OCI-M1 (cell line): ENCODE measurements around the gene TRIM39.
"Not testable (repeated sequence)": the region's sequence is repeated elsewhere in the genome, so short reads cannot be mapped to it uniquely, and the experiment has no call there.

Experiments used
- DNase-seq: peaks from one replicate; lab custom pipeline; 2025; lab: John Stamatoyannopoulos, UW

TRIM39 gene

DNA sequence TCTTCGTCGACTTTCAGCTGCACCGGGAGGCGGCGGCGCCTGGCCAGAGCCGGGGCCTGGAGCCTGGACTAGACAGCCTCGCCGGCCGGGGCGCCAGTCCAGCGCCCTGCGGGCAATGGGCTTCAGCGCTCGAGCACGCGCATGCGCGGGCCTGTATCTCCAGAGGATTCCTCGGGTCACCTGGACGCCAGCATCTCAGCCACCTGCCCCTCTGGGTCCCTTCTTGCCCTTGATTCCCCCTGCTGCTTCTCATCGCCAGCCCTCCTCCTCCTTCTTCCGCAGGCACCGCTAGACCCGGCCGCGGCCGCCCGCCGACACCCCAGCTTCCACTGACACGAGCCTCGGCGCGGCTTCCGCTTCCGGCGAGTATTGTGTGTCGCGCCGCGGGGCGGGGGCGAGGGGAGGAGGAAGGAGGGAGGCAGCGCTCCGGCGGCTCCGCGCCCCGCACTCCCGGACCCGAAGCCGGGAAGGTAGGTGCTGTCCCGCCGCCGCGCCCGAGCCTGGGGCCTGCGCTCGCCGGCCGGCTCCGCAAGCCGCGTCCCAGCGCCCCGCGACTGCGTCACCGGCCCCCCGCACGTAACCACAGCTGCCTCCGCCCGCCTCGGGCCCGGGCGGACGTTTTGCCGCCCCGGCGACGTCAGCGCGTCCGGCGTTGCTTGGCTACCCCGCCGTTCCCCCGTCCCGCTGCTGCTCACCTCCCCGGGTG, at the start of gene TRIM39:
TRIM39 (plus strand) TSS at position 402 of the 706 bp plus-strand sequence. CDS start 2,391 bp downstream, outside the sequence.
- DNase-seq, result peak; percentile 95

DNA sequence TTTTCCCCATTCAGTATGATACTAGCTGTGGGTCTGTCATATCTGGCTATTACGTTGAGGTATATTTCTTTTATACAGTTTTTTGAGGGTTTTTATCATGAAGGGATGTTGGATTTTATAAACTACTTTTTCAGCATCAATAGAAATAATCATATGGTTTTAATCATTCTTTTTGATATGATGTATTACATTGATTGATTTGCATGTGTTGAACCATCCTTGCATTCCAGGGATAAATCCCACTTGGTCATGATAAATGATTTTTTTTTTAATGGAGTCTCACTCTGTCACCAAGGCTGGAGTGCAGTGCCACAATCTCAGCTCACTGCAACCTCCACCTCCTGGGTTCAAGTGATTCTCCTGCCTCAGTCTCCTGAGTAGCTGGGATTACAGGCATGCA, 45.7 kb upstream of the TRIM39 start:
- not testable (repeated sequence) for DNase-seq

DNA sequence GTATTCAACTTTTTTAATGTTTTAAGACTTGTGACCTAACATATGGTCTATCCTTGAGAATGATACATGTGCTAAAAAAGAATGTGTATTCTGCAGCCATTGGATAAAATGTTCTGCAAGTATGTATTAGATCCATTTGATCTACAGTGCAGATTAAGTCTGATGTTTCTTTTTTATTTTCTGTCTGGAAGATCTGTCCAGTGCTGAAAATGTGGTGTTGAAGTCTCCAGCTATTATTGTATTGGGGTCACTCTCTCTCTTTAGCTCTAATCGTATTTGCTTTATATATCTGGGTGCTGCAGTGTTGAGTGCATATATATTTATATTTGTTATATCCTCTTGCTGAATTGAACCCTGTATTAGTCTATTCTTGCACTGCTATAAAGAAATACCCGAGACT, 44.2 kb upstream of the TRIM39 start:
- no peak for DNase-seq

DNA sequence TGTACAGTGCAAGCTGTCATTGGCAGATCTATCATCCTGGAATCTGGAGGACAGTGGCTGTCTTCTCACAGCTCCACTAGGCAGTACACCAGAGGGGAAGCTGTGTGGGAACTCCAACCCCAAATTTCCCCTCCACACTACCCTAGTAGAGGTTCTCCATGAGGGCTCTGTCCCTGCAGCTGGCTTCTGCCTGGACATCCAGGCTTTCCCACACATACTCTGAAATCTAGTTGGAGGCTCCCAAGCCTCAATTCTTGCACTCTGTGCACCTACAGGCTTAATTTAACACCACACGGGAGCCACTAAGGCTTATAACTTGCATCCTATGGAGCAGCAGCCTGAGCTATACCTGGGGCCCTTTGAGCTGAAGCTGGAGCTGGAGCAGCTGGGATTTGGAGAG, 43.0 kb upstream of the TRIM39 start:
- no peak for DNase-seq

DNA sequence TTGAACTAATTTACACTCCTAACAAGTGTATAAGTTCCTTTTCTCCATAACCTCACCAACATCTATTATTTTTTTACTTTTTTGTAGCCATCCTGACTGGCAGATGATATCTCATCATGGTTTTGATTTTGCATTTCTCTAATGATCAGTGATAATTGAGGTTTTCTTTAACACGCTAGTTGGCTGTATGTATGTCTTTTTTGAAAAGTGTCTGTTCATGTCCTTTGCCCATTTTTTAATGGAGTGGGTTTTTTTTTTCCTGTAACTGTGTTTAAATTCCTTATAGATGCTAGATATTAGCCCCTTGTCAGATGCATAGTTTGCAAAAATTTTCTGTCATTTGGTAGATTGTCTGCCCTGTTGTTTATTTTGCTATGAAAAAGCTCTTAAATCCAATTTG, 39.6 kb upstream of the TRIM39 start:
- no peak for DNase-seq

DNA sequence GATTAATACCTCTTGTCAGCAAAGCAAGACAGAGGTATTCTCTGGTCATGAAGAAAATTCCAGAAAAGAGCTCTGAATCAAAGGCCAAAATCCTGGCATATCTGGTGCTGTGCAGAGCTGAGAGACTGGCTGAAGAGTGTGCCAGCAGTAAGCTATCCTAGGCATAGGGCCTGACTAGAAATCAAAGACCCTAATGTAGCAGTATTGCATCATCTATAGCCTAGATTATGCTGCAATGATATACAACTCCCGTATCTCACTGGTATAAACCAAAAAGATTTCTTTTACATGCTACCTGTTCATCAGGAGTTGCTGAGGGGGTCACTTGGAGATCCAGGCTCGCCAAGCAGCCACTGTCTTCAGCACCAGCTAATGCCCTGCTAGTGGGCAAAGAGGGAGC, 30.9 kb upstream of the TRIM39 start:
- DNase-seq, result no peak

DNA sequence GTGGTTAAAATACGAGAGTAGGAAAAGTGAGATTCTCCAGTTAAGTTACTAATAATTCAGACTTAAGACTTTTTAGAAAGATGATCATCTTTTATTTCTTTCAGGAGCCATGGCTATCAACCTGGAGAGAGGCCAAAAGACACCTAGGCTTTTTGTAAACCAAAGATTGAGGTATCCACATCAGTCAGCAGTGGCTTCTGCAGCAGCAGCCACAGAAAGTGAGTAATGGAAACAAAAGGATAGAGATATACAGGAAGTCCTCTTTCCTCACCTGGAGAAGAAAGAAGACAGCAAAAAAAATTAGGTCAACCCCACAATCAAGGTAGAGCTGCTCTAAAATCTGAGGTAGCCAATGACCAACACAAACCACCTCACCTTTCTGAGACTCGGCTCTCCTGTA, 22.7 kb upstream of the TRIM39 start:
- DNase-seq, result no peak

DNA sequence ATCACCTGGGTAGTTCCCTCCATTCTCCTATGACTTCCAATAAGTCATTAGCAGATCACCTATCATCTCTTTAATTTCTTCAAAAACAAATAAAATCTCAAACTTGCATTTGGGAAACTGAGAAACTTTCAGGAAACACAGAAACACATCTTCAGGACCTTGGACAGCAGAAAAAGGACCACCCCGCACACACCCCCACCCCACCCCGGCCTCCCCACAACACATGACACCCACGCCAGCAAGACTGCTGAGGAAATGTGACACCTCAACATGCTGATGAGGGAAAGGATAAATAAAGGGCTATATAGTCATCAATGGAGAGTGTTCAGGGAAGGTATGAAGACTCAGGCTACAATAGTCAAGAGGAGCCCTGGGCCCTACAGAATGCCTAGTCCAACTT, 15.6 kb upstream of the TRIM39 start:
- no peak for DNase-seq

DNA sequence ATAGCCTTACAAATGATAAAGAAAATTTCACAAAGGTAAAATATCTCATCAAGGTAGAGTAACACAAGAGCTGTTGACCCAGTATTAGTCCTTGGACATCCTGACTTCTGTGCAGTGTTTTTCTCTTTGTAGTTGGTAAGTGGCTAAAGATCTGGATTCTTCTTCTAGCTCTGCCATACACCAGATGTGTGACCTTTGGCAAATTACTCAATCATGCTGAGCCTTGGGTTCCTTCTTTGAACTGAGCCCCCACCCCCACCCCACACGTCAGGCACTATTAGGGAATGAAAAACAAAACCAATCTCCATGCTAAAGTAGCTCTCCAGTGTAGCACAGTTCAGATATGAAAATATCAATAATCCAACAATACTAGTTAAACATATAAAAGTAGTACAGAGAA, 15.1 kb upstream of the TRIM39 start:
- DNase-seq, result no peak

DNA sequence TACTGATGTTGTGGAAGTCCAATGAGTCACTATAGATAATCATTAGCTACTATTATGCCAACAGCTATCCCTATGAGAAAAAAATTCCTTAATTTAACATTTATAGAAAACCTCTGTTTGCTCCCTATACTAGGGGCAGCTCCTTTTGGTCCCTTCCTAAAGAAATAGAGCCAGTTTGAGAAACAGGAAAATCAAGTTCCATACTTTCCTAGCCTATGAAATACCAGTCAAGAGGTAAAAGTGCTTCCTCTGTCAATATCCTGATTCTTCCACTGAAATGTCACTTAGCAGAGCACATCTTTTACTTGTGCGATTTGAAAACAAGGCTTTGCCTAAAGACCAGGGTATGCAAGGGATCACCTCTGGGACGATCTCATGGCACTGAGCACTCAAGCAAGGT, 14.5 kb upstream of the TRIM39 start:
- DNase-seq, result no peak

DNA sequence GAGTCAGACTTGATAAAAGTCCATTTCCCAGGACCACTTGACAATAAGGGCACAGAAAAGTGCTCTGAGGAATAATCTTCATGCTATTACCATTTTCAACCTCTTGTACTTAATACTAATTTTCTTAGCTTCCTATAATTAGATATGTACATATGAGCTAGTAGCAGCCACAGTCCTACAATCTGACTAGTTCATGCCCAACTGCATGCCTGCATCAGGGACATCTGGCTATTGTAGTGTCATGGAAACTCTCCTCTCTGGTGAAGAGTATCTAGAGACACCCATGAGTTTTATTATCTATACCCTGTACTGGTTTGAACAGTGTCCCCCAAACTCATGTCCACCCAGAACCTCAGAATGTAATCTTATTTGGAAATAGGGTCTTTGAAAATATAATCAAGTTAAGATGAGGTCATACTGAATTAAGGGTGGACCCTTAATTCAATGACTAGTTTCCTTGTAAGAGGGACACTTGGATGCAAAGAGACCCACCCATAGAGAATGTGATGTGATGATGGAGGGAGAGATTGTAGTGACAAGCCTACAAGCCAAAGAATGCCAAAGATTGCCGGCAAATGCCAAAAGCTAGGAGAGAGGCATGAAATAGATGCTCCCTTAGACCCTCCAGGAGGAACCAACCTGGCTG, 13.9 kb upstream of the TRIM39 start:
- no peak for DNase-seq

DNA sequence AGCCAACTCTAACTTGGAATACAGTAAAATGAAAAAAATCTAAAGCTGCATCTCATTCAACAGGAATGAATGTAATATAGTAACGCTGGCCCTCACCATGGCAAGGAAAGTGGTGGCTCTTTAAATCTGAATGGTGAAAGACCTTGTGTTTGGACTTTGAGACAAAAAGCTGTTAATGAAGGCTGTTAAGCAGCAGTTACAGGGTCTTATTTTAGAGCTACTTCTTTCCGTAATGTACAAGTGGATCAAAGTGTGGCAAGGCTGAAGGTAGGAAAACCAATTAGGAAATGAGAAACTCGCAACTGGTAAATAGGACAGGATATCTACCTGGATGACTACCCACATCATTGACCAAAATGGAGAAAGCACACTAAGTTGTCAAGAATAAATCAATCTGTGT, 11.6 kb upstream of the TRIM39 start:
- no peak for DNase-seq

DNA sequence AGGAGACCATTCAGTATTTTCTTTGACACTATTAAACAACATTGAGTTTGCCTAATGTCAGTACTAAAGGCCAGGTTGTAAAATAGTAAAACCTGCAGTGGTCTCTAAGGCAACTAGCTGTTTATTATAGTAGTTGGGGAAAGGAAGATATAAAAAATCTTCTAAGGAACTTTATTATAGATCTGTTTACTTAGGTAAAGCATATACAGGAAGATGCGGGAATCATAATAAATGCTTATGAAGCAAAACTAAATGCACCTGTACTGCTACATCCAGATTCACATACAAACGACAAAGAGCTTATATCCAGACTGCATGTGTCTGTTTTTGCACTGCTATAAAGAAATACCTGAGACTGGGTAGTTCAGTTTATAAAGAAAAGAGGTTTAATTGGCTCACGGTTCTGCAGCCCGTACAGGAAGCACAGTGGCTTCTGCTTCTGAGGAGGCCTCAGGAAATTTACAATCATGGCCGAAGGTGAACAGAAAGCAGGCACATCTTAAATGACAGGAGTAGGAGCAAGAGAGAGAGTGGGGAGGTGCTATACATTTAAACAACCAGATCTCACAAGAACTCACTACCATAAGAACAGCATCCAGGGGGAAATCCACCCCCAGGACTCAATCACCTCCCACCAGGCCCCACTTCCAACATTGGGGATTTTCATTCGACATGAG, 8.7 kb upstream of the TRIM39 start:
- no peak for DNase-seq

DNA sequence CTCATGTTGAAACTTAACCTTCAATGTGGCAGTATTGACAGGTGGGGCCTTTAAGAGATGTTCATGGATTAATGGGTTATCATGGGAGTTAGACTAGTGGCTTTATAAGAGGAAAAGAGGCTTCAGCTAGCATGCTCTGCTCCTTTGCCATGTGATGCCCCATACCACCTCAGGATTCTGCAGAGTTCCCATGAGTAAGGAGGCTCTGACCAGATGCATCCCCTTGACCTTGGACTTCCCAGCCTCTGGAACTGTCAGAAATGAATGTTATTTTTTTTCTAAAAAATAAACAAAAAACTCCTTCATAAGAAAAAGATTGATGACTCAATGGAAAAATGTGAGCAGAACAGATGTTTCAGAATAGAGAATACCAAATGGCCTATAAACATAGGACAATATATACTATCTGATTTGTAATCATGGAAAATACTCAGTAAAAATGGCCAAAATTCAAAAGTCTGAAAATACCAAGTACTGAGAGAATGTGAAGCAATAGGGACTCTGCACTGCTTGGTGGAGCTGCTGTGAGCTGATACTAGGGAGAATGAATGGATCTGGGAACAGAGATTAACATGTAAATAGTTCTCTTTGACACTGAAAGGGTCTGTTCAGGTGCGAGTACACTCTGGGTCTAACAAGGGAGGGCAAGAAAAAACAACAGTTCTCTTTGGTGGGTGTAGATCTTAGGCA, 7.4 kb upstream of the TRIM39 start:
- no peak for DNase-seq

DNA sequence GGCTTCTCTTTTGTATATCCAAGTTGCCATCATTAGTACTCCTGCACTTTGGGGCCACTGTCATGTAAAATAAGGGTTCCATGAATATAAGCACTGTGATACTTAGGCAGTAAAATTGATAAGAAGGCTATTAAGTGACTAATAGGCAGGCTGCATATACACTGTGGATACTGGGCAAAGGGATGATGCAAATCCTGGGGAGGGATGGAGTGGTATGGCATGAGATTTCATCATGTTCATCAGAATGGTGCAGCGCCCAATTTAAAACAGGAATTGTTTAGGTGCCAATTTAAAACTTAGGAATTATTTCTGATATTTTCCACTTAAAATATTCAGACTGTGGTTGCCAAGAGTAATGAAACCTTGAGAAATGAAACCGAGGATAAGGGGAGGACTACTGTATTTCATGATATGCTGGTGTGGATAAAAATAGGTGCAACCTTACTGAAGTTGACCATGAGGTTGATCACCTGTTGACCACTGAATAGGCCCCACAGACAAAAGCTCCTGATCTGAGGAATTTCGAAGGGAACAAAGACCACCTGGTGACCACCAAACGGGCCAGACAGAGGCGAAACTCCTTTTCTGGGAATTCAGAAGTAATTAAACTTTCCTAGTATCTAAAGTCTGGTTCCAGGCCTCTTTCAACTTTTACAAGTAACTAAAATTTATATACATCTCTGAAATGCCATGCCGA, 4.9 kb upstream of the TRIM39 start:
- no peak for DNase-seq

DNA sequence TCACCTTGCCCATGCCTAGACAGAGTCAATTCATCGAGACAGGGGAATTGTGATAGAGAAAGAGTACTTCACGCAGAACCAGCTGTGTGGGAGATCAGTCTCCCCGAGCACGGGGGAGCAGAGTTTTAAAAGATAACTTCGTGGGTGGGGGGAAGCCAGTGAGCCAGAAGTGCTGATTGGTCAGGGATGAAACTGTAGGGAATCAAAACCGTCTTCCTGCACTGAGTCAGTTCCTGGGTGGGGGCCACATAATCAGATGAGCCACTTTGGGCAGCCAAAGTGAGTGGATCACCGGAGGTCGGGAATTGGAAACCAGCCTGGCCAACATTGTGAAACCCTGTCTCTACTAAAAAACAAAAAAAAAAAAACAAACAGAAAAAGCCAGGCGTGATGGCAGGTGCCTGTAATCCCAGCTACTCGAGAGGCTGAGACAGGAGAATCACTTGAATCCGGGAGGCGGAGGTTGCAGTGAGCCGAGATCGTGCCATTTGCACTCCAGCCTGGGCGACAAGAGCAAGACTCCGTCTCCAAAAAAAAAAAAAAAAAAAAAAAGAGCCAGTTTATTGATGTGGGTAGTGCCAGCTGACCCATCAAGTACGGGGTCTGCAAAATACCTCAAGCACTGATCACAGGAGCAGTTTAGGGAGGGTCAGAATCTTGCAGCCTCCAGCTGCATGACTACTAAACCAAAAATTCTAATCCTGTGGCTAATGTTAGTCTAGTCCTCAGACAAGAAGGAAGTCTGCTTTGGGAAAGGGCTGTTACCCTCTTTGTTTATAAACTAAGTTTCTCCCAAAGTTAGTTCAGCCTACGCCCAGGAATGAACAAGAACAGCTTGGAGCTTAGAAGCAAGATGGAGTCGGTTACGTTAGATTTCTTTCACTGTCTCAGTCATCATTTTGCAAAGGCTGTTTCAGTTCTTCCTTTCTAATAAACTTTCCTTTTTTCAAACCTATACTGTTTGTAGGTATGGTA, 3.9 kb upstream of the TRIM39 start:
- DNase-seq, result no peak

DNA sequence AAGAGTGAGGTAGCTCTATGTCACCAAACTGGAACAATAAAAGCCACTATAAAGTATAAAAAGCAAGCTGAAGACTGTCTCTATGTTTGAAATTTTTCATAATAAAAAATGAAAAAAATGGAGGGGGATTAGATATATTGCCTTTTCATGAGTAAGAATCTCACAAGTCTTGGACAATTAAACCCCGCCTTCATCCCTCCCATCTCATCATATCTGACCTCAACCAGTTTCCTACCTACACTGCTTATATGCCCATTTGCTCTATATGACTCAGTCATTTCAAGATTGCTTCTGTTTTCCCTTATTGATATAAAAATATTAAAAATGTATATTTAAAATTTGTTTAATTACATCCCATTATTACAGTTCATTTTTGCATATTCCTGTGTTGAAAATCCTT, 2.9 kb upstream of the TRIM39 start:
- peak; percentile 13 for DNase-seq

DNA sequence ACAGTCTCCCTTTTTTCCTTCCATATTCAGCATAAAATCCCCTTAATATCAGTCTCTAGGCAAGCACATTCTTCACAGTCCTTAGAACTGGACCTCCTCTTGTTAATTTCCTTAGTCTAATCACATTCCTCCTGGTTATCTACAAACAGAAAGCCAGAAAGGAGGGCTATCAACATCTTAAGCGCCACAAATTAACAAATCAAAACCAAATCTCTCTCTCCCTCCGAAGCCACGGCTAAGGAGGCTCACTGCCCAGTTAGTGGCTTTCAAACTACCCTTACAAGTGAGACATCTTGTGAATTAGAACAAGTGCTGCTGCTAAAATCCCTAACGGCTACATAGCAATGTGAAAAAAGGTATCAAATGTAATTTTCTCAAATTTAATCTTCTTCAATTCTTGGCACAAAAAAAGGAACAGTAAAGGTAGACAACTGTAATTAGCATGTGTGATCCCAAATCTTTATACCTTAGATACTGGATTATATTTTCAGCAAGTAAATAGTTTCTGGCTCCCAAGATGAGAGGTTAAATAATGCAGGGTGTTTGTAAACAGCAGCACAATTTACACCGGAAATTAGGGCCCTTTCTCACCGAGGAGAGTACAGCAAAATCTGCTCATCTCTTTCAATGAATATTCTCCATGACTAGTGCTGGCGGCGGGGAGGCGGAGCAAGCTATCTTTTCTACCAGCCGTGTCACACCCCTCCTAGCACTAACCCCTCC, 1.4 kb upstream of the TRIM39 start:
- DNase-seq, result peak; percentile 5

DNA sequence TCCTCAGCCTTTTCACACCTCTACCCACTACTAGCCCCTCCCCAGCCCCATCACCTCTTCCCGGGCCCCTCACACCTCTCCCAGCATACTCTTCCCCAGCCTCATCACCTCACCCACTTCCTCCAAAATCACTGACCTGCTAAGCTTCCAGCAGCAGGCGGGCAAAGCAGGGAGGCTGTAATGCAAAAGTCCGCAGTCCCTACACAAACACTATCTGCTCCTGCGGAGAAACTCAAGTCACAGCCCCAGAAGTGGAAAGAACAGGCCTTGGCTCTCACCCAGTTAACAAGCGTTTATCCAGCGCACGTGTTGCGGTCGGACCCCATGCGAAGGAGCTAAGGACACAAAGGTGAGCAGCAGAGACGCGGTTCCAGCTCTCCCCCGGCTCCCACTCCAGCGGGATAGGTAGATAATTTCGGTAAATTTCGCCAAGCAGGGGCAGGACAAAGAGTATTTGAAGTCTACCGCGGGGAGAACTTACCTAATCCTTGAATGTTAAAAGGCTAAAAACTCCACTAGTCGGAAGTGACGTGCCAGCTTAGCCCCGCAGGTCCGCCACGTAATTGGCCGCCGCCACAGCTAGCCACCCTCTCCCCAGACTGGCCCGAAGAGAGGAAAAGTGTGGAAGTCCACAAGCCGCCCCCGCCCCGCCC, 728 bp upstream of the TRIM39 start:
- DNase-seq, result peak; percentile 95
